Sciatic nerve (tissue), 2 donors: ENCODE measurements around the gene HMGXB3. TPM values are rescaled to one million over a fixed set of nuclear protein-coding genes. Genes with fewer than 3 reads are reported as not detected.

ENCODE experiments used
- ATAC-seq: fragments of 200-7000 bp; cut with Tn5 transposase; one replicate; pipeline ENCODE4 v1.9.1; 2020; ENCODE audit warnings: mild to moderate bottlenecking, moderate library complexity
- DNase-seq: peaks from one replicate; pipeline ENCODE4 v3.0.0-alpha.2; 2020; ENCODE audit warnings: low spot score
- intact Hi-C: fragments of 100-400 bp; cut with DNase I; formaldehyde crosslinking; loops from one replicate; pipeline ENCODE4 v1.14.2; 2022
- total RNA-seq: library from RNA; stranded (reverse); fragmentation: NEBNext Ultra II Directional; extraction: Animal tissue kit (Norgen Biotek cat#: 25700); gene quantifications from one replicate; pipeline ENCODE4 v1.2.1, GENCODE V29; 2021
- donor health status: DM: no; HTN: no; CAD: no.
- donor health status: DM: no; HTN: no; CAD: no.

Gene HMGXB3
- total RNA-seq, 1 donor from 2014 or later: 34.6 TPM

DNA sequence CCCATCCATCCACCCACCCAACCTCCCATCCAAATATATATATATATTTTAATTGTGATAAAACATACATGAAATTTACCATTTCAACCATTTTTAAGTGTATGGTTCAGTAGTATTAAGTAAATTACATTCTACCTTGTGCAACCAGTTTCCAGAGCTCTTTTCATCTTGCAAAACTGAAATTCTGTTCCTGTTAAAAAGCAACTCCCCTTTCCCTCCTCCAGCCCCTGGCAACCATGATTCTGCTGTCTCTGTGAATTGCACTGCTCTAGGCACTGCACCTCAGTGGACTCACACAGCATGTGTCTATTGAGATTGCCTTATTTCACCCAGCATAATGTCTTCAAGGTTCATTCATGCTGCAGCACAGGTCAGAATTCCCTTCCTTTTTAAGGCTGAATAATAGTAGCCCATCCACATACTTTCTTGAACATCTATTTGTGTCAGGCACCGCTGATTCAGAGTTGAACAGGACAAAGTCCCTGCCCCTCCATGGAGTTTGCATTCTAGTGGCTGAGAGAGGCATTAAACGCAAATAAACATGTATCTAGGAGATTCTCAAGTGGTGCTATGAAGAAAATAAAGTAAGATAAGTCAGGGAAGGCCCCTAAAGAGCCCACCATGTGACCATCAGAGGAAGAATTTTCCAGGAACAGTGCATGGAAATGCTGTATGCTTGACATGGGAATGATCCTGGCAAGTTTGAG, 61.8 kb downstream of the HMGXB3 start:
- DNase-seq (no peak), ATAC-seq (no peak)
- intact Hi-C loops: no loop called here

- intact Hi-C loops: no loop called here
- ATAC-seq (no peak), DNase-seq (peak; percentile 58)
Observed at GRCh38 chr5:150063638-150064037, 63.1 kb downstream of the HMGXB3 start.

DNA sequence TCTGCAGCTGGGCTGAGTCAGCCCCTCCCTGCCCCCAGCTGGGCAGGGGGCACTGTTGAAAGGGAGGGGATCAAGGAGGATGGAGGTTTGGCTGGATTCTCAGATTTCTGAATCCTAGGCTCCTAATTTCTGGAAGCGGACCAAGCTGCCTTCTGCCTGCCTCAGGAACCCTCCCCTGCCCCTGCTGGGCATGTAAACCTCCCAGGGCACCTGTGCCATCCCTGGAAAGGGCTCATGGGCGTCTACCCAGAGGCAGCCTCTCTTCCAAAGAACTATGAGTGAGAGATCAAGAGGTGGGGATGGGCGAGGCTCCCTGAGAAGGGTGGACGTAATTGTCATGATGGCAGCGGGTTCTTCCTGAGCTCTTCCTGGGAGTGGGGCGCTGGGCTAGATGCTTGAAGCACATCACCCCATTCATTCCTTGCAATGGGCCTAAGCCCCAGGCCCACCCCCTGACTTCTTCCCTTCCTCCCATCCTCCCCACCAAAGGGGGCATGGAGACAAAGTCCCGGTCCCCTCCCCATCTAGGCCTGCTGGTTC, 64.2 kb downstream of the HMGXB3 start:
- intact Hi-C loops: no loop called here
- DNase-seq: no peak
- ATAC-seq: no peak

- ATAC-seq (peak; percentile 73), DNase-seq (peak; percentile 66)
- intact Hi-C loops: no loop called here
Observed at GRCh38 chr5:150065346-150065745, 64.8 kb downstream of the HMGXB3 start.

DNA sequence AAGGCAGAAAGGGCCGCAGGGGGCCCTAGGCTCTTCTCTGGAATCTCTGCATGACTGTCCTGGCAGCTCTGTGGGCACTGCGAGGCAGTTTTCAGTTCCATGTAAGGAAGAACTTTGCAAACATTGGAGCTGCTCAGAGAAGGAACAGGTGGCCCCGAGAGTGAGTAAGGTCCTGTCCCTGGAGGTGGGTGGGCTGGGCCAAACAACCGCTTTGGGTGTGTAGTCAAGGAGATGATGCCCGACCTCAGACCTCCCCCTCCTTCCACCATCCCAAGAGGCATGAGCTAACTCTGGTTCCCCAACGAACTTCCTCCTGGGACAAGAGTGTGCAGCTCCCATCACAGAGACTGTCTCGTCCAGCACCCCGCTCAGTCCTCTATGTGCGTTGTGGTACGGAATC, 65.3 kb downstream of the HMGXB3 start:
- ATAC-seq (peak; percentile 47), DNase-seq (peak; percentile 55)
- intact Hi-C loops: no loop called here

- ATAC-seq (no peak), DNase-seq (peak; percentile 32)
- intact Hi-C loops: no loop called here
Observed at GRCh38 chr5:150066436-150066835, 65.9 kb downstream of the HMGXB3 start.

- intact Hi-C loops: no loop called here
- no peak for ATAC-seq
- DNase-seq: no peak
Observed at GRCh38 chr5:150066901-150067396, 66.4 kb downstream of the HMGXB3 start.

- DNase-seq (no peak), ATAC-seq (no peak)
- intact Hi-C loops: no loop called here
Observed at GRCh38 chr5:150067405-150067960, 66.9 kb downstream of the HMGXB3 start.

- ATAC-seq (no peak), DNase-seq (no peak)
- intact Hi-C loops: no loop called here
Observed at GRCh38 chr5:150068071-150068470, 67.5 kb downstream of the HMGXB3 start.

DNA sequence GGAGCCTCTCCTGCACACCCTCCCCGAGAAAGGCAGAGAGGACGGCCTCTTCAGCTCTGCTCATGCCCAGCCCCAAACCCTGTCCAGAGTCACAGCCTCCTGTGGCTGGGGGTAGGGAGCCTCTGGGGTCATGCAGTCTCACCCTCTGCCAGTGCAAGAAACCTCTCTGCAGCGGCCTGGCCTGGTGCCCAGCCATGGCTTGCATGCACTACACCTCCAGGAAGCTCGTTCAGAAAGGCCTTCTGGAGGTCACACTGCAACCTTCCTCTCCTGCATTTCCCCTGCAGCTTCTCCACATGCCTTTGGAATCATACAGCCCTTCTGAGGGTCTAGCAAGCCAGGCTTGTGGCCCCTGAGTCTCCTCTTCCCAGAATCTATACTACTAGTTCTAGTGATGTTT, 67.9 kb downstream of the HMGXB3 start:
- ATAC-seq (no peak), DNase-seq (no peak)
- intact Hi-C loops: no loop called here

DNA sequence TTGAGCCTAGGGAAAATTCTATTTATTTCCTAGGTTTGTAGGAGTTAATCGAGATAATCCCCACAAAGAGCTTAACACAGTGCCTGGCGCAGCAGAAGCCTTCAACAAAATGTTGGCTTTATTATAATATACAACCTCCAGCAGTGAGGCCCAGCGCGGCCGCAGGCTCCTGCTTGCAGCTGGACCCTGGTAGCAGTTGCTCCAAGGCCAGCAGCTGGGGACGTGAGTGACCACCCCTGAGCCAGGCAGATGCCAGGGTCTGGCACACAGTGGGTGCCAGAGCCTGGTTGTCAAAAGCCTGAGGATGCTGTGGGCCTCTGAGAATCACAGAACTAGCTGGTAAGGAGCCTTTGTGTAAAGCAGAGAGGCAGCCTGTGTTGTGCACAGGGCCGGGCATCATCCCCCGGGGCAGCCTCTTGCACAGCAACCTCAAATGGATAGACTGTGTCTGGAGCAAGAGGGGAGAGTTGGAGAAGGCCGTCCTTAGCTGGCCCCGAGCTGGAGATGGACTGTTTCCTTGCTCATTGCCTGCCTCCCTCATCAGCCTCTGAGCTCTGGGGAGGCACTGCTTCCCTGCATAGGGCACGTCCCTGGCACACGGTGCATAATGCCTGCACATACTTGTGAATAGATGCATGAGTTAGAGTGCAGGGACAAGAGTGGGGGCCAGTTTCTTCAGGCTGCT, 68.6 kb downstream of the HMGXB3 start:
- DNase-seq: no peak
- no peak for ATAC-seq
- intact Hi-C loops: no loop called here

DNA sequence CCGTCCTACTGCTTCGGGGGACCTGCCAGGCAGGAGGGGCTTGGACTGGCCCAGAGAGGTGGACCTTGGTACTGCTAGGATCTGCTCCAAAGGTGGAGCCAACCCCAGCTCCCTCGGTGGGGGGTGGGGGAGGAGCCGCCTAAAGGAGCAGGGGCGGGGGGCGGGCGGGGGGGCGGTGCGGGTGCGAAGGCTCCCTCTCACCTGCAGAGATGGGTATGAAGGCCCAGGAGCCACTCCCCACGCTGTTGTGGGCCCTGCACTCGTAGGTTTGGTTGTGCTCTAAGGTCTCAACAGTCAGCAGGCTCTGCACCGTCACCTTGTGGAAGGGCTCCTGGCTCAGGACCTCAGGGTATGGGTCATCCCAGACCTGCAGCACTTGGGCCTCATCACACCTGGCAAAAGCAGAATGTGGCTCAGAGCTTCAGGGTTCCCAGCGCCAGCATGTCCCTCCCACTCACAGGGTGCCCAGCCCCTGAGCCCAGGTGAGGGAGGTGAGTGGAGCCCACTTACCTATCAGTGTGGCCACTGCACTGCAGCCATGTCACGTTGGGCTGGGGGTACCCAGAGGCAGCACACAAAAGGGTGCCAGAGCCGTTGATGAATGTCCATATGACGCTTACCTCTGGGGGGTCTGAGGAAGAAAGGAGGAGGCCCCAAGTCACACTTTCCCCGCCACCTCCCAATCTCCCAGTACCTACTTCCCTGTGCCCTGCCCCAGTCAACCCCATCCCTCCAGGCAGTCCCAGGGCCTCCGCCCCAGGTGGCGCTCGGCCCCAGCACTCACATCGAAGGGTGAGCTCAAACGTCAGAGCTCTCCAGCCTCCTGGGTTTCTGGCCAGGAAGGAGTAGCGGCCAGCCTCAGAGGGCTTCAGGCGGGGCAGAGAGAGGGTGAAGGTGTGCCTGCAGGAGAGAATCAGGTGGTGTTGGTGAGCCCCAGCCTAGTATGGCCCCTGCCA, 69.4 kb downstream of the HMGXB3 start:
- ATAC-seq (no peak), DNase-seq (no peak)
- intact Hi-C loops: no loop called here

GRCh38 chr5:150070821-150071220, 70.3 kb downstream of the HMGXB3 start:
- intact Hi-C loops: no loop called here
- DNase-seq (no peak), ATAC-seq (no peak)

DNA sequence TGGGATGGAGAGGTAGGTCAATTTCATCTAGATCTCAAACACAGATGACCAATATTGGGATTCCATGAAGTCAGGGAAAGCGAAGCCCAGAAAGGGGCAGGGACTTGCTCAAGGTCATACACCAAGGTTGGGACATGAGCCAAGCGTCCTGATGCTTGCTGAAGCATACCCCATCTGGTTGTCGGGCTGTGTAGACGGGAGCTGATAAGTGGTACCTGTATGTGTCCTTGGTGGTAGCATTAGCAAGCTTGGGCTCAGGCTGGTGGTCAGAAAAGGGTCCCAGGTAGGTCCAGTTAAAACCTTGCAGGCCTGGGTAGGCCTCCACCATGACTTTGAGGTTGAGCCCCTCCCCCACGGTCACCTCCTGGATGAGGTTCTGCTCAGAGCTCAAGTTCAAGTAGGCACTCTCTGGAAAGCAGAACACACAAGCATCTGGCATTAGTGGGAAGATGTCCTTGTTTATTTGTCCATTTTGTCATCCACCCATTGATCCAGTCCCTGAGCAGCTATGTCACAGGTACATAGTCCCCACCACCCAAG, 72.6 kb downstream of the HMGXB3 start:
- DNase-seq: no peak
- no peak for ATAC-seq
- intact Hi-C loops: no loop called here

DNA sequence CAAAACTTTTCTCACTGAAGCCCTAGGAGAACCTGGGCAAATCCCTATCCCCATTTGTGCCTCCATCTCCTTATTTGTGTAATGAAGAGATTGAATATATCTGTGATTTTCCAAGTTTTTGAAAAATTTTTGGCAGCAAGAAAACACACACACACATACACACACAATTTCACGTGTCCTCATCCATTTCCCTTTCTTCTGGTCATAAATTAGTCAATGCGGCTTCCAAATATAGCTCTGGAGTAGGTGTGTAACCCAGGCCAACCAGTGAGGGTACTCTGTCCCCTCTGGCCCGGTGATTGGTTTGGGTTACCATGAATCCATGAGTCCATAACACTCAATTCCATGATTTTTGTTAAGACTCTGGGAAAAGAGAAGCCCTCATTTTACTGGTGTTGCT, 73.1 kb downstream of the HMGXB3 start:
- DNase-seq (no peak), ATAC-seq (no peak)
- intact Hi-C loops: no loop called here

DNA sequence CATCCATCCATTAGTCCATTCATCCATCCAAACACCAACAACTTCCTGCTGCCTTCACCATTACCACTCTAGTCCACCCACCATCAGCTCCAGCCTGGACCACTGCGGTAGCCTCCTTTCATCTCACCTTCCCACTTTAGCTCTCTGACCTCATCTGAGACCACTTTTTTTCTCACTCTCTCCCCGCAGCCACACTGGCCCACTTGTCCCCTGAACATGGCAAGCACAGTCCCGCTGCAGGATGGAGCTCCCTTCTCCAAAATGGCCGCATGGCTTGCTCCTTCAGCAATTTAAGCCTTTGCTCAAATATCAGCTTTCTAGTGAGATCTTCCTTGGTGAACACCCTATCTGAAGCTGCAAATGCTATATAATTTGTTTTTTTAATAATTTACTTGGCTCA, 74.7 kb downstream of the HMGXB3 start:
- ATAC-seq: no peak
- intact Hi-C loops: no loop called here
- no peak for DNase-seq

- intact Hi-C loops: no loop called here
Observed at GRCh38 chr5:150075806-150076205, 75.3 kb downstream of the HMGXB3 start.

GRCh38 chr5:150077060-150077459, 76.5 kb downstream of the HMGXB3 start:
- DNase-seq (no peak), ATAC-seq (no peak)
- intact Hi-C loops: no loop called here

More at GRCh38 chr5:150075806-150076205, 75.3 kb downstream of the HMGXB3 start:
- ATAC-seq: no peak
- no peak for DNase-seq
